ENCODE results near the gene GPX1. TPM values are rescaled to one million over a fixed set of nuclear protein-coding genes. Genes with fewer than 3 reads are reported as not detected.
"Not testable (repeated sequence)": the region's sequence is repeated elsewhere in the genome, so short reads cannot be mapped to it uniquely, and the experiment has no call there.

Gene GPX1
- total and polyA plus RNA-seq, 2 of the 8 experiments (the other 6 are each of a cell fraction or from before 2014, with no cell fraction given) = 250 to 757 TPM

- not testable (repeated sequence) for H2BK20ac ChIP-seq (ENCODE audit: low read length); H2AFZ ChIP-seq (ENCODE audit: low read length); H3K4ac ChIP-seq (replicated peaks; ENCODE audit: insufficient read length, low read depth, low read length); H3K27me3 ChIP-seq (replicated peaks in 1 of 4; ENCODE audit: control insufficient read depth in 3 of 4, extremely low read depth in 1 of 4, insufficient read depth in 3 of 4, low read length in 3 of 4); H2BK15ac ChIP-seq (ENCODE audit: low read length); H3K23me2 ChIP-seq (ENCODE audit: low read depth, low read length); H2BK5ac ChIP-seq (ENCODE audit: low read depth, low read length); H4K5ac ChIP-seq (ENCODE audit: insufficient read length, low read depth, low read length); H3K4me1 ChIP-seq (replicated peaks in 1 of 4; ENCODE audit: control insufficient read depth in 3 of 4, insufficient read depth in 4 of 4, low read length in 3 of 4); H4K20me1 ChIP-seq (replicated peaks in 1 of 2; ENCODE audit: control insufficient read depth in 1 of 2, insufficient read depth in 2 of 2, low read length in 2 of 2); H4K91ac ChIP-seq (replicated peaks; ENCODE audit: insufficient read length, low read length); H3K18ac ChIP-seq (ENCODE audit: extremely low read depth, low read length); H2BK12ac ChIP-seq (ENCODE audit: low read depth, low read length); H2AK5ac ChIP-seq (ENCODE audit: low read depth, low read length); FAIRE-seq; H3K23ac ChIP-seq (ENCODE audit: insufficient read length); H3K27ac ChIP-seq (ENCODE audit: low read depth, low read length); H3K9ac ChIP-seq (replicated peaks in 1 of 4; ENCODE audit: extremely low read depth in 1 of 4, low read depth in 3 of 4, low read length in 3 of 4); DNase-seq (ENCODE audit: low read depth in 1 of 2, low spot score in 2 of 2); H2BK120ac ChIP-seq (replicated peaks; ENCODE audit: low read depth, low read length); H3K14ac ChIP-seq (ENCODE audit: insufficient read length); H4K8ac ChIP-seq (ENCODE audit: extremely low read depth, insufficient read depth, low read length); H3K9me3 ChIP-seq (ENCODE audit: insufficient read depth in 2 of 2, low read depth in 1 of 2, low read length in 1 of 2); H3K79me1 ChIP-seq (ENCODE audit: low read depth, low read length); H3K56ac ChIP-seq (replicated peaks; ENCODE audit: insufficient read length, low read depth, low read length)
- Histone ChIP-seq H3K4me3 (ENCODE audit: extremely low read depth in 1 of 4, insufficient read depth in 2 of 4, low read depth in 3 of 4, low read length in 4 of 4) (peak overlapping the region; percentile 58 to 90 (median 86)), H3K4me2 (ENCODE audit: insufficient read depth in 1 of 2, low read depth in 2 of 2, low read length in 2 of 2) (peak overlapping the region; percentile 75 to 81), H3K36me3 (ENCODE audit: control insufficient read depth in 2 of 4, insufficient read depth in 4 of 4, low read length in 3 of 4) (peaks cover 3 to 32% (median 20%) of the 10 kb centered on the region in 4 experiments), H3K79me2 (ENCODE audit: control insufficient read depth in 1 of 2, insufficient read depth in 2 of 2, low read length in 2 of 2) (peaks cover 0 to 14% of the 10 kb centered on the region in 2 experiments; a peak in 2 of 4 replicates)
- 84% methylated on average over 5 of the region's 10 CpGs; no CpG with 5 or more reads in 1 of the 2 experiments for WGBS, 2 experiments (ENCODE audit: extremely low coverage in 1 of 2, insufficient coverage in 1 of 2, insufficient read length in 1 of 2, insufficient replicate concordance in 2 of 2, low coverage in 1 of 2, low lambda C conversion rate in 2 of 2, missing lambda C conversion rate in 1 of 2)
- ChIA-PET POLR2A (ENCODE audit: partially characterized antibody) (interaction anchor here (0.6 to 2.6 kb wide), 17 partner anchors 8 to 329 kb away, joined by 3 to 45 read pairs (median 4); partner anchors contain the start of genes DAG1, RHOA, TCTA and USP4), CTCF (ENCODE audit: partially characterized antibody) (interaction anchor here (0.9 kb wide), 1 partner anchor 17 kb away, joined by 3 read pairs; the partner anchor contains the start of gene USP4)
- 0 out of 4 replicates have a peak, but pooled peaks of 1 of the 2 experiments have one; percentile 41 for TF ChIP-seq SIN3A (conservative IDR thresholded peaks at IDR 0.05 in 1 of 2, IDR thresholded peaks at IDR 0.05 in 1 of 2; ENCODE audit: low read depth in 1 of 2, low read length in 2 of 2)
Measured at GRCh38 chr3:49357095-49357442, 1.1 kb downstream of the GPX1 start.
